GM21576 (cell line): ENCODE results near the gene VASH2.
"Not testable (repeated sequence)": the region's sequence is repeated elsewhere in the genome, so short reads cannot be mapped to it uniquely, and the experiment has no call there.

Source experiments
- ATAC-seq: cut with Tn5 transposase; IDR thresholded peaks from one replicate; pipeline ENCODE4 v1.9.1; 2021; ENCODE audit warnings: mild to moderate bottlenecking, moderate library complexity; ENCODE audit not compliant: unreplicated experiment

VASH2 gene

GRCh38 chr1:213017447-213018273, 67.3 kb downstream of the VASH2 start:
- ATAC-seq = no peak

DNA sequence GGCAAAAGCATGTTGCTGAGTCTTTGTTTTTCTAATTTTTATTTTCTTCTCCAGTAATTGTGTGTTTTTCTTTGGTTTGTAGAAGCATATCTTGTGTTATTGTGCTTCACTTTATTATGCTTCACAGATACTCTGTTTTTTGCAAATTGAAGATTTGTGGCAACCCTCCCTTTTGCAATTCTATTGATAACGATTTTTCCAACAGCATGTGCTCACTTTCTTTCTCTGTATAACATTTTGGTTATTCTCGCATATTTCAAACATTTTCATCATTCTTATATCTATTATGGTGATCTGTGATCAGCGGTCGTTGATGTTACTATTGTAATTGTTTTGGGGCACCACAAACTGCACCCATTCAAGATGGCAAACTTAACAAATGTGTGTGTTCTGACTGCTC, 69.1 kb downstream of the VASH2 start:
- no peak for ATAC-seq

- ATAC-seq = no peak
Observed at GRCh38 chr1:213020016-213020415, 69.7 kb downstream of the VASH2 start.

DNA sequence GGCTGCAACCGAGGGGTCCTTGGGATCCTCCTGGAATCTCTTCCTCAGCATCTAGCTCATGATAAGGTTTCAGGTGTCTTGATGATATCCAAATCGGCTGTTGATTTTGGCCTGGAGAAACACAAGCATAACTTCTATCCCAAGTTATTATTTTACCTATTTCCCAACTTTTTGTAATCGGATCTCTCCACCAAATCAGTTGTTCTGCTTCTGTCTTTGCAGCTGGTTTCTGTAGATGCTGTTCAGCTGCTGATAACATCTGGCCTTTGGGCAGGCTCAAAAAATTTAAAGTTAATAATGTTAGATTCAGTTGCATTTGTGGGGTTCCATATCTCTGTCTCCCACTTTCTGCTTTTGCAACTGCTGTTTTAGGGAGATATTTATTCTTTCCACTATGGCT, 76.7 kb downstream of the VASH2 start:
- ATAC-seq = not testable (repeated sequence)

DNA sequence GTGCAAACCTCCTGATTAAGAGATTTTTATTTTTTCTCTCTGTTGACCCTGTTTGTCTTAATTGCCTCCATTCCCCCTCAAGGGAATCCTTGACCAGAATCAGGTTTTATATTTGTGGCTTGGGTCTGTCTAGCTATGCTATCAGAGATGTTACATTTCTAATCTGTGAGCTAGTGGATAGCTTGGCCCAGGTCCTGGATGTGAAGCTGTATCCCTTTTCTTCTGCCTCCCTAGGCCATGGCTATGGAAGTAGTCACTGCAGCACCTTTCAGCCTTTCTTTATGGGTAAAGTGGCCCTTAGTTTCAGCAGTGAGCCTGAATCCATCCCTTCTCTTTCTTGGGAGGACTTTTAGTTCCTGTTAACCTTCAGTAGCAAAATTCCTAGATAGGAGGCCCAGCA, 82.3 kb downstream of the VASH2 start:
- no peak for ATAC-seq

GRCh38 chr1:213034713-213035112, 84.4 kb downstream of the VASH2 start:
- ATAC-seq = no peak

GRCh38 chr1:213035573-213035972, 85.2 kb downstream of the VASH2 start:
- no peak for ATAC-seq
